Measurements from ENCODE around the gene ADCY10. TPM values are rescaled to one million over a fixed set of nuclear protein-coding genes. Genes with fewer than 3 reads are reported as not detected.

Gene ADCY10
- total and polyA plus RNA-seq, 2 donors (not counting 1 experiment from before 2014, with no cell fraction given), result 0.09 to 0.17 TPM

GRCh38 chr1:167805041-167805556, 108.8 kb downstream of the ADCY10 start:
- no peak for TF ChIP-seq EZH2 (IDR thresholded peaks at IDR 0.05; ENCODE audit: low read length, missing control alignments)
- H3K4me2 ChIP-seq (ENCODE audit: extremely low read depth, insufficient read depth, low read length), result peak overlapping the region; percentile 18

GRCh38 chr1:167803358-167804207, 110.4 kb downstream of the ADCY10 start:
- Histone ChIP-seq H3K27me3 (ENCODE audit: control insufficient read depth, insufficient read depth, low read length) (no peaks in the 10 kb centered on the region), H3K9me3 (ENCODE audit: control insufficient read depth, insufficient read depth, low read depth, low read length) (no peaks in the 10 kb centered on the region), H3K4me2 (ENCODE audit: extremely low read depth, insufficient read depth, low read length) (peak overlapping the region; percentile 42), H2AFZ (ENCODE audit: low read length) (peak overlapping the region; percentile 51), H3K4me3 (replicated peaks in 1 of 4; ENCODE audit: control extremely low read depth in 1 of 4, insufficient read depth in 1 of 4, low read depth in 3 of 4, low read length in 4 of 4) (no peak overlapping the region), H3K36me3 (ENCODE audit: control insufficient read depth, insufficient read depth, low read length) (no peaks in the 10 kb centered on the region), H3K4me1 (ENCODE audit: control insufficient read depth, extremely low read depth, insufficient read depth, low read length) (peaks cover 11% of the 10 kb centered on the region), H3K9ac (ENCODE audit: insufficient read depth, low read length) (no peak overlapping the region), H3K79me2 (ENCODE audit: control insufficient read depth, insufficient read depth, low read length) (no peaks in the 10 kb centered on the region), H3K27ac (ENCODE audit: insufficient read depth, low read length) (peak overlapping the region; percentile 24), H4K20me1 (ENCODE audit: control insufficient read depth, extremely low read depth, insufficient read depth, low read length) (no peaks in the 10 kb centered on the region)
- DNase-seq (ENCODE audit: low read depth in 2 of 2), result peak; percentile 90 to 92
- TF ChIP-seq EZH2 (IDR thresholded peaks at IDR 0.05; ENCODE audit: low read length, missing control alignments), result no peak
- TF ChIP-seq CTCF (conservative IDR thresholded peaks at IDR 0.05 in 1 of 2, IDR thresholded peaks at IDR 0.05 in 1 of 2; ENCODE audit: low read depth in 1 of 2, low read length in 2 of 2), result peak; percentile 96 to 99

More at GRCh38 chr1:167805041-167805556, 108.8 kb downstream of the ADCY10 start:
- H3K27me3 ChIP-seq (ENCODE audit: control insufficient read depth, insufficient read depth, low read length), result no peaks in the 10 kb centered on the region
- no peak overlapping the region for H2AFZ ChIP-seq (ENCODE audit: low read length)
- peaks cover 11% of the 10 kb centered on the region for H3K4me1 ChIP-seq (ENCODE audit: control insufficient read depth, extremely low read depth, insufficient read depth, low read length)
- no peaks in the 10 kb centered on the region for H3K79me2 ChIP-seq (ENCODE audit: control insufficient read depth, insufficient read depth, low read length)
- no peaks in the 10 kb centered on the region for H3K36me3 ChIP-seq (ENCODE audit: control insufficient read depth, insufficient read depth, low read length)
- H3K4me3 ChIP-seq (replicated peaks in 1 of 4; ENCODE audit: control extremely low read depth in 1 of 4, insufficient read depth in 1 of 4, low read depth in 3 of 4, low read length in 4 of 4), result no peak overlapping the region
- H3K27ac ChIP-seq (ENCODE audit: insufficient read depth, low read length), result no peak overlapping the region
- H3K9ac ChIP-seq (ENCODE audit: insufficient read depth, low read length), result no peak overlapping the region
- DNase-seq (ENCODE audit: low read depth in 2 of 2), result no peak
- H3K9me3 ChIP-seq (ENCODE audit: control insufficient read depth, insufficient read depth, low read depth, low read length), result no peaks in the 10 kb centered on the region
- H4K20me1 ChIP-seq (ENCODE audit: control insufficient read depth, extremely low read depth, insufficient read depth, low read length), result no peaks in the 10 kb centered on the region

- no peak for TF ChIP-seq CTCF (conservative IDR thresholded peaks at IDR 0.05 in 1 of 2, IDR thresholded peaks at IDR 0.05 in 1 of 2; ENCODE audit: low read depth in 1 of 2, low read length in 2 of 2)
- no peak for TF ChIP-seq EZH2 (IDR thresholded peaks at IDR 0.05; ENCODE audit: low read length, missing control alignments)
- no peak overlapping the region for H3K4me2 ChIP-seq (ENCODE audit: extremely low read depth, insufficient read depth, low read length)
- H3K9ac ChIP-seq (ENCODE audit: insufficient read depth, low read length), result no peak overlapping the region
- H3K27ac ChIP-seq (ENCODE audit: insufficient read depth, low read length), result no peak overlapping the region
- H3K79me2 ChIP-seq (ENCODE audit: control insufficient read depth, insufficient read depth, low read length), result no peaks in the 10 kb centered on the region
- no peak for DNase-seq (ENCODE audit: low read depth in 2 of 2)
- peaks cover 14% of the 10 kb centered on the region for H3K4me1 ChIP-seq (ENCODE audit: control insufficient read depth, extremely low read depth, insufficient read depth, low read length)
- H4K20me1 ChIP-seq (ENCODE audit: control insufficient read depth, extremely low read depth, insufficient read depth, low read length), result no peaks in the 10 kb centered on the region
- no peaks in the 10 kb centered on the region for H3K27me3 ChIP-seq (ENCODE audit: control insufficient read depth, insufficient read depth, low read length)
- no peak overlapping the region for H3K4me3 ChIP-seq (replicated peaks in 1 of 4; ENCODE audit: control extremely low read depth in 1 of 4, insufficient read depth in 1 of 4, low read depth in 3 of 4, low read length in 4 of 4)
- no peaks in the 10 kb centered on the region for H3K36me3 ChIP-seq (ENCODE audit: control insufficient read depth, insufficient read depth, low read length)
- no peak overlapping the region for H2AFZ ChIP-seq (ENCODE audit: low read length)
- no peaks in the 10 kb centered on the region for H3K9me3 ChIP-seq (ENCODE audit: control insufficient read depth, insufficient read depth, low read depth, low read length)
Observed at GRCh38 chr1:167802235-167802634, 111.7 kb downstream of the ADCY10 start.

All from fibroblast of lung (primary cell).